WTC11 (cell line): Measurements from ENCODE around the gene UEVLD. TPM values are rescaled to one million over a fixed set of nuclear protein-coding genes. Genes with fewer than 3 reads are reported as not detected.

ENCODE experiments used
- ATAC-seq: fragments of 200-7000 bp; cut with Tn5 transposase; 2 replicates; pipeline ENCODE4 v1.10.0; 2021; ENCODE audit warnings: mild to moderate bottlenecking, moderate library complexity
- CTCF ChIA-PET: fragments of 300-600 bp; sonication (Branson Sonifier 250); formaldehyde crosslinking; loops from one replicate; lab custom pipeline; 2021; ENCODE audit warnings: antibody characterized with exemption; lab: Charles Lee
- POLR2A ChIA-PET: fragments of 350-600 bp; sonication (Branson Sonifier 250); formaldehyde crosslinking; loops from one replicate; lab custom pipeline; 2021; ENCODE audit warnings: antibody characterized with exemption; lab: Charles Lee
- DNase-seq: peaks from one replicate; pipeline ENCODE4 v3.0.0; 2021; ENCODE audit warnings: low spot score
- H3K27ac Mint-ChIP-seq: 2 replicates; pipeline ENCODE4 v1.8.0; 2021; ENCODE audit warnings: mixed read lengths
- H3K27me3 Mint-ChIP-seq: 2 replicates; pipeline ENCODE4 v1.8.0; 2021; ENCODE audit warnings: low read depth, mild to moderate bottlenecking, moderate library complexity, mixed read lengths
- H3K36me3 Mint-ChIP-seq: 2 replicates; pipeline ENCODE4 v1.8.0; 2021; ENCODE audit warnings: mixed read lengths
- H3K4me1 Mint-ChIP-seq: 2 replicates; pipeline ENCODE4 v1.8.0; 2022; ENCODE audit warnings: mixed read lengths
- H3K4me3 Mint-ChIP-seq: 2 replicates; pipeline ENCODE4 v1.8.0; 2021; ENCODE audit warnings: mild to moderate bottlenecking, moderate library complexity, mixed read lengths
- H3K9me3 Mint-ChIP-seq: 2 replicates; pipeline ENCODE4 v1.8.0; 2021; ENCODE audit warnings: mixed read lengths
- ARID4B ChIP-seq: sonication (generic); formaldehyde crosslinking; IDR thresholded peaks from 2 replicates; pipeline ENCODE4 v1.8.0; 2023; ENCODE audit warnings: missing genetic modification reagents, mild to moderate bottlenecking, borderline replicate concordance
- ATF3 ChIP-seq: sonication (generic); formaldehyde crosslinking; conservative IDR thresholded peaks from 2 replicates; pipeline ENCODE4 v1.8.1; 2022; ENCODE audit warnings: mild to moderate bottlenecking, missing genetic modification reagents
- CDX4 ChIP-seq: fragments of 250-450 bp; sonication (Bioruptor Pico); IDR thresholded peaks from 2 replicates; pipeline ENCODE4 v1.9.0; 2021; ENCODE audit warnings: moderate library complexity, mild to moderate bottlenecking, inconsistent platforms, borderline replicate concordance
- CTCF ChIP-seq: fragments of 200-600 bp; IDR thresholded peaks from 2 replicates; pipeline ENCODE4 v1.8.0; 2022; ENCODE audit warnings: antibody characterized with exemption
- FOXK1 ChIP-seq: sonication (generic); formaldehyde crosslinking; IDR thresholded peaks from 2 replicates; pipeline ENCODE4 v1.8.0; 2022; ENCODE audit warnings: mild to moderate bottlenecking, moderate library complexity, missing genetic modification reagents
- GABPB1 ChIP-seq: sonication (generic); formaldehyde crosslinking; IDR thresholded peaks from 2 replicates; pipeline ENCODE4 v1.8.1; 2023; ENCODE audit warnings: mild to moderate bottlenecking, missing genetic modification reagents
- OVOL2 ChIP-seq: fragments of 250-450 bp; sonication (Bioruptor Pico); IDR thresholded peaks from 2 replicates; pipeline ENCODE4 v1.9.0; 2021; ENCODE audit warnings: mild to moderate bottlenecking, borderline replicate concordance
- PREB ChIP-seq: sonication (generic); formaldehyde crosslinking; IDR thresholded peaks from 2 replicates; pipeline ENCODE4 v1.8.1; 2022; ENCODE audit warnings: mild to moderate bottlenecking, missing genetic modification reagents, moderate library complexity, borderline replicate concordance
- TEAD1 ChIP-seq: sonication (generic); formaldehyde crosslinking; IDR thresholded peaks from 2 replicates; pipeline ENCODE4 v1.8.0; 2022; ENCODE audit warnings: mild to moderate bottlenecking, missing genetic modification reagents
- TEAD4 ChIP-seq: sonication (generic); formaldehyde crosslinking; IDR thresholded peaks from 2 replicates; pipeline ENCODE4 v1.8.0; 2022; ENCODE audit warnings: mild to moderate bottlenecking, missing genetic modification reagents
- ZNF263 ChIP-seq: sonication (generic); formaldehyde crosslinking; IDR thresholded peaks from 2 replicates; pipeline ENCODE4 v1.8.1; 2022; ENCODE audit warnings: low read depth, mild to moderate bottlenecking, moderate library complexity, missing genetic modification reagents
- ZNF281 ChIP-seq: sonication (generic); formaldehyde crosslinking; IDR thresholded peaks from 2 replicates; pipeline ENCODE4 v1.8.0; 2023; ENCODE audit warnings: mild to moderate bottlenecking, missing genetic modification reagents
- ZNF317 ChIP-seq: sonication (generic); formaldehyde crosslinking; IDR thresholded peaks from 2 replicates; pipeline ENCODE4 v1.8.1; 2023; ENCODE audit warnings: low read depth, mild to moderate bottlenecking, moderate library complexity, missing genetic modification reagents, borderline replicate concordance
- total RNA-seq: library from RNA; stranded (reverse); gene quantifications from 3 replicates; pipeline ENCODE4 v1.2.3, GENCODE V29; 2021

The UEVLD gene
- total RNA-seq, 1 experiment from 2014 or later, result 7.5 TPM

- Mint-ChIP-seq H3K4me1 (peaks cover 6% of the 10 kb centered on the region), H3K36me3 (no peaks in the 10 kb centered on the region; the same call in 1 of the 2 replicates), H3K27me3 (no peaks in the 10 kb centered on the region; the same call in 1 of the 2 replicates), H3K9me3 (no peaks in the 10 kb centered on the region), H3K4me3 (no peak overlapping the region), H3K27ac (no peak overlapping the region)
- TF ChIP-seq CTCF (no peak), ZNF281 (CRISPR knock-in tag) (no peak), GABPB1 (CRISPR knock-in tag) (peak; percentile 76)
- DNase-seq (no peak), ATAC-seq (no peak)
- ChIA-PET CTCF (no interaction called here), POLR2A (no interaction called here)
These were observed 64.3 kb downstream of the UEVLD start for GRCh38 chr11:18524248-18524647.

GRCh38 chr11:18523084-18523483, 65.5 kb downstream of the UEVLD start:
- Mint-ChIP-seq H3K27ac (0 out of 2 replicates have a peak overlapping the region, but pooled peaks have one; percentile 43), H3K27me3 (no peaks in the 10 kb centered on the region; the same call in 1 of the 2 replicates), H3K9me3 (no peaks in the 10 kb centered on the region), H3K4me1 (peaks cover 6% of the 10 kb centered on the region), H3K36me3 (no peaks in the 10 kb centered on the region; the same call in 1 of the 2 replicates), H3K4me3 (no peak overlapping the region)
- ChIA-PET POLR2A (no interaction called here), CTCF (interaction anchor here (0.5 to 1.9 kb wide), 7 partner anchors 8 to 279 kb away, joined by 3 to 6 read pairs (median 4); no protein-coding TSS in a partner anchor)
- ATAC-seq, result no peak
- TF ChIP-seq TEAD4 (CRISPR knock-in tag), result no peak
- no peak for TF ChIP-seq ATF3 (CRISPR knock-in tag)
- TF ChIP-seq PREB (CRISPR knock-in tag), result no peak
- no peak for TF ChIP-seq ZNF263
- no peak for TF ChIP-seq ARID4B
- no peak for TF ChIP-seq ZNF317 (CRISPR knock-in tag)
- no peak for TF ChIP-seq OVOL2 (CRISPR knock-in tag)
- no peak for TF ChIP-seq TEAD1 (CRISPR knock-in tag)
- no peak for TF ChIP-seq CDX4 (CRISPR knock-in tag)
- no peak for TF ChIP-seq FOXK1 (CRISPR knock-in tag)
- DNase-seq, result no peak
